ENCODE data around the gene NFIX.

DNA sequence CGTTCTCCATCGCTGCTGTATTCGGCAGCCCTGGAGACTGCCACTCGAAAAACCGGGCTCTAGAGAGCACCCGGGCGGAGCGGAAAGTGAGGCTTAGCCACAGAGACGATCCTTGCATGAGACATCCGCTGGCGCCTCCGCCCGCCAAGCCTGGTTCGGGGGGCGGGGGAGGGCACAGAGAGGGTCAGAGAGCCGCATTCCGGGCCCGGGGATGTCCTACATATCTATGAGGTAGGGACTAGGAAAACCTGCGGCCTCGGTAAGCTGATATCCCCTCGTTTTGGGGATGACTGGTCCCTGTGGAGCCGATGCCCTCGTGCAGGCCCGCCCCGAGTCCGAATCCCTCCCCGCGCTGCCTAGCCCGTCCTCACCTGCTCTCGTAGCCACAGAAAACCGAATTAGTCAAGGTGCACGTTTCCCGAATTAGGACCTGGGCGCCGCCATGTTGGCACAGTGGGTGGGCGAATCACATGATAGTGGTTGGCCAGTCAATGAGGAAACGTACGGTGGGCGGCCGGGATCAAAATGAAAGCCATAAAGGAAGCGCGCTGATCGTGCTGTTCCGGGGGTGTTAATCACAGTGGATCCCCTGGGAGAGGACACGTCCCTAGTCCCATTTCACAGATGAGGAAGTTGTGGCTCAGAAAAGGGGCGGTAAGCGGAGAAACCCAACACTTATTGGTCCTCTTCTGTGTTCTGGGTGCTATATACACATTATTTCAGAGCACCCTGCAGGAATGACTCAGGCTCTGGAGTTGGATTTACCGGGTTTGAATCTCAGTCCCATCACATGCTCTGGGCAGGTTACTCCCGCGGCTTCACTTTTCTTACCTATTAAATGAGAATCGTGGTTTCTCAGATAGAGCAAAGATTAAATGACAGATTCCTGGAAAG lies 121.3 kb downstream of the NFIX start, which contains the start of gene TRMT1:
- TF ChIP-seq, protein P1, sequence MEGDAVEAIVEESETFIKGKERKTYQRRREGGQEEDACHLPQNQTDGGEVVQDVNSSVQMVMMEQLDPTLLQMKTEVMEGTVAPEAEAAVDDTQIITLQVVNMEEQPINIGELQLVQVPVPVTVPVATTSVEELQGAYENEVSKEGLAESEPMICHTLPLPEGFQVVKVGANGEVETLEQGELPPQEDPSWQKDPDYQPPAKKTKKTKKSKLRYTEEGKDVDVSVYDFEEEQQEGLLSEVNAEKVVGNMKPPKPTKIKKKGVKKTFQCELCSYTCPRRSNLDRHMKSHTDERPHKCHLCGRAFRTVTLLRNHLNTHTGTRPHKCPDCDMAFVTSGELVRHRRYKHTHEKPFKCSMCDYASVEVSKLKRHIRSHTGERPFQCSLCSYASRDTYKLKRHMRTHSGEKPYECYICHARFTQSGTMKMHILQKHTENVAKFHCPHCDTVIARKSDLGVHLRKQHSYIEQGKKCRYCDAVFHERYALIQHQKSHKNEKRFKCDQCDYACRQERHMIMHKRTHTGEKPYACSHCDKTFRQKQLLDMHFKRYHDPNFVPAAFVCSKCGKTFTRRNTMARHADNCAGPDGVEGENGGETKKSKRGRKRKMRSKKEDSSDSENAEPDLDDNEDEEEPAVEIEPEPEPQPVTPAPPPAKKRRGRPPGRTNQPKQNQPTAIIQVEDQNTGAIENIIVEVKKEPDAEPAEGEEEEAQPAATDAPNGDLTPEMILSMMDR (IDR thresholded peaks at IDR 0.05; ENCODE audit: insufficient read depth, low read depth, low read length): no peak
- no peak for TF ChIP-seq EZH2 (IDR thresholded peaks at IDR 0.05; ENCODE audit: insufficient read depth, low read length)

All from astrocyte (in vitro differentiated cells and primary cell).